Stimulated activated CD4-positive, alpha-beta T cell treated with anti-CD3 and anti-CD28 coated beads, Interleukin-4, amount 100 ng/mL, for 4 hours (primary cell): ENCODE measurements around the gene CAPG.
A peak's percentile ranks its signal among the peaks of the same experiment; 100 is the strongest.

ENCODE experiments used
- DNase-seq, 2 experiments: peaks; one replicate each; pipeline ENCODE4 v3.0.0-alpha.2; 2020

The CAPG gene

DNA sequence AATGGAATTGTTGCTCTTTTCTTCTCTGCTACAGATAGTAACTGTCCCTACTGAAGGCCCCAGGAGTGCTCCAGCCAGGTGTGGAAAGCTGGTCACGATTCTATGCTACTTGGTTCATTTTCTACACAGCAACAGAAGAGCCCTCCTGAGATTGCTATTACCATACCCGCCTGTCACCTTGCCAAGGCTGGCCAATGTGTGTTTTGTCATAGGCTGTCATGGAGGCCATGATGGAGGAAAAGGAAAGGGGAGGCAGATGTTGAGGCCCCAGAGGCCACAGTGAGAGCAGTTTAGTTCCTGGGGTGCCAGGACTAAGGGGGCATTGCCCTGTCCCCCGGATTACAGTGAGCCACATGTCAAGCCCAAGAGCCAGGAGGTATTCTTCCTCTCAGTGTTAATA, 54.6 kb downstream of the CAPG start:
- no peak for DNase-seq

GRCh38 chr2:85355073-85355410, 55.1 kb downstream of the CAPG start:
- no peak for DNase-seq

- DNase-seq, result peak; percentile 87 to 96
These were observed 55.7 kb downstream of the CAPG start, which contains the start of the genes ELMOD3 and RETSAT for GRCh38 chr2:85354286-85355072. TSS of gene ELMOD3 (plus strand) at chr2:85354769. CDS start at chr2:85357199, 2,430 bp downstream. TSS of gene RETSAT (minus strand) at chr2:85354528. CDS start at chr2:85354507, 21 bp downstream.

DNA sequence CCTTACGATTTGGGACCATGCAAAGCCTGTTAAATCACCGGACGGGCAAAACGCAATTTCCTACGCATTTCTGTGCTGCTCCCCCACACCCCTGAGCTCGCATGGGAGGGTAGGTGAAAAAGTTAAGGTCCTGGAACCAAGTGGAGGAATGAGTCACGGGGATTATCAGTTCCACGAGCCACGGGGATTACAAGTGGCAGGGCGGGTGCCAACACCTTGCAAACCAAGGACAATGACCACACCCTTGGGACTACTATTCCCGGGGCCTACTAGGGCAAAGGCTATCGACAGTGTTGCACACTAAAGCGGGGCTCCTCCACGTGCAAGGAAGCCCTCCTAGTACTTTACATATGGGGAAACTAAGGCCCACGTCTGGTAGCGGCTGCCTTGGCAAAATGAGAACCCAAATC, 56.3 kb downstream of the CAPG start:
- DNase-seq, result peak in 1 of 2 experiments; percentile 5

DNA sequence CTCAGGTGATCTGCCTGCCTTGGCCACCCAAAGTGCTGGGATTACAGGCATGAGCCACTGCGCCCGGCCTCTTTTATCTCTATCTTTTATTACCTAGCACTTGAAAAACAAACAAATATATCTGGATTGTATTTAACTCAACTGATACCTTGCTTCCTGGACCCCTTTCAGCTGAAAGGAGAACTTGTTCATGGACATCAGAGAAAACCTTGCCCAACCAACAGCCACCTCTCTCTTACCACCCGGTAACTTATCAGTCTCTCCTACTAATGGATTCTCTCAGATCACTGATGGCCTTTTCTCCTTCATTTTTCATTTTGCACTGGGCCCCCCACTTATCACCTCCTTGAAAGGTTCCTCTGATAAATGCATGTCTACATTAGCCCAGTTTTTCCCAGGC, 62.6 kb downstream of the CAPG start:
- DNase-seq, result no peak
